GM12864 (cell line): ENCODE data around the gene MYCBP2.
"Not testable (repeated sequence)": the region's sequence is repeated elsewhere in the genome, so short reads cannot be mapped to it uniquely, and the experiment has no call there.

Experiments
- DNase-seq: peaks from one replicate; pipeline ENCODE4 v3.0.0-alpha.2; 2011; ENCODE audit warnings: low read depth
- H3K4me3 ChIP-seq: 2 replicates; pipeline ENCODE4 v1.5.1; 2011; ENCODE audit warnings: mild to moderate bottlenecking, low read depth, low read length, control low read depth
- TF ChIP-seq, protein P1 (sequence below): IDR thresholded peaks from 2 replicates; pipeline ENCODE4 v1.5.1; 2011; ENCODE audit warnings: low read depth, mild to moderate bottlenecking, moderate library complexity, low read length, control low read depth, inconsistent platforms; ENCODE audit errors: missing control alignments

Gene MYCBP2

DNA sequence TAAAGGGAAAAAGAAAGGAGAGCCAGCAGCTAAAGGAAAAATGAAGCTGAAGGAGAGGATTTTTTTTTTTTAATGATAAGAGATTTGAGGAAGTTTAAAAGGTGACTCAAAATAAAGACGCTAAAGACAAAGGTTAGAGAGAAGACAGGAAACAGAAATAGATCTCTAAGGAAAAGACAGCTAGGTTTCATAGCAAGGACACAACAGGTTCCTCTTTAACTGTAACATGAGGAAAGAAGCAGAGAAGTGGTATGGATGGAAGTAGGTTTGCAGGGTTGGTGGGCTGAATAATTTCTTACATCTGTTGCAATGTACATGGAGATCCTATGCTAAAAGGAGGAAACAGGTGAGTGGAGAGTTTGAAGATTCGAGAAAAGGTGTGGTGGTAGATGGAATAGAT is 107.5 kb downstream of the MYCBP2 start:
- TF ChIP-seq, protein P1, sequence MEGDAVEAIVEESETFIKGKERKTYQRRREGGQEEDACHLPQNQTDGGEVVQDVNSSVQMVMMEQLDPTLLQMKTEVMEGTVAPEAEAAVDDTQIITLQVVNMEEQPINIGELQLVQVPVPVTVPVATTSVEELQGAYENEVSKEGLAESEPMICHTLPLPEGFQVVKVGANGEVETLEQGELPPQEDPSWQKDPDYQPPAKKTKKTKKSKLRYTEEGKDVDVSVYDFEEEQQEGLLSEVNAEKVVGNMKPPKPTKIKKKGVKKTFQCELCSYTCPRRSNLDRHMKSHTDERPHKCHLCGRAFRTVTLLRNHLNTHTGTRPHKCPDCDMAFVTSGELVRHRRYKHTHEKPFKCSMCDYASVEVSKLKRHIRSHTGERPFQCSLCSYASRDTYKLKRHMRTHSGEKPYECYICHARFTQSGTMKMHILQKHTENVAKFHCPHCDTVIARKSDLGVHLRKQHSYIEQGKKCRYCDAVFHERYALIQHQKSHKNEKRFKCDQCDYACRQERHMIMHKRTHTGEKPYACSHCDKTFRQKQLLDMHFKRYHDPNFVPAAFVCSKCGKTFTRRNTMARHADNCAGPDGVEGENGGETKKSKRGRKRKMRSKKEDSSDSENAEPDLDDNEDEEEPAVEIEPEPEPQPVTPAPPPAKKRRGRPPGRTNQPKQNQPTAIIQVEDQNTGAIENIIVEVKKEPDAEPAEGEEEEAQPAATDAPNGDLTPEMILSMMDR = no peak

DNA sequence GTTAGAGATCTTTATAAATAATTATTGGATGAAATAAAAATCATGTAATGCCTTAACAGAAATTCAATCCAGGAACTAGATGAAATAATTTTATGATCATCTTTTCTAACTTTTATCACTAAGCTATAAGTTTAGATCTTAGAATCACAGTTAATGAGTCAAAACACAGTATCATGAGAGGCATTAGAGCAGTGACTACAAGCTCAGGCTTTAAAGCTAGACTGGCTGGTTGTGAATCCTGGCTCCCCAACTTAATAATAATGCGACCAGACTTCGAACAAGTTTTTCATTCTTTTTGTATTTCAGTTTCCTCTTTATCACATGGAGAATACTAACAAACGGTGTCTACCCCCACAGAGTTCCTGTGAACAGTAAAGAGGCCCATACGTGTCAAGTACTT is 108.6 kb downstream of the MYCBP2 start:
- no peak overlapping the region for H3K4me3 ChIP-seq
- TF ChIP-seq, protein P1 = no peak
- DNase-seq = no peak

More for the DNA sequence above, 107.5 kb downstream of the MYCBP2 start:
- no peak for DNase-seq
- no peak overlapping the region for H3K4me3 ChIP-seq

DNA sequence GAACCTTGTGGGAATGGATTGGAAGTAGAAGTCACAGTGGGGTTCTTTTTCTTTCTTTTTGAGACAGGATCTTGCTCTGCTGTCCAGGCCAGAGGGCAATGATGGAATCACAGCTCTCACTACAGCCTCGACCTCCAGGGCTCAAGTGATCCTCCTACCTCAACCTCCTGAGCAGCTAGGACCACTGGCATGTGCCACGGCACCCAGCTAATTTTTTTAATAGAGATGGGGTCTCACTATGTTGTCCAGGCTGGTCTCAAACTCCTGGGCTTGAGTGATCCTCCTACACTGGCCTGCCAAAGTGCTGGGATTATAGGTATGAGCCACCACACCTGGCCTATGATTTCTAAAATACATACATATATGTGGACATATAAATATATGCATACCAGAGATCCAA is 111.4 kb downstream of the MYCBP2 start:
- no peak for DNase-seq
- TF ChIP-seq, protein P1 = no peak
- no peak overlapping the region for H3K4me3 ChIP-seq

DNA sequence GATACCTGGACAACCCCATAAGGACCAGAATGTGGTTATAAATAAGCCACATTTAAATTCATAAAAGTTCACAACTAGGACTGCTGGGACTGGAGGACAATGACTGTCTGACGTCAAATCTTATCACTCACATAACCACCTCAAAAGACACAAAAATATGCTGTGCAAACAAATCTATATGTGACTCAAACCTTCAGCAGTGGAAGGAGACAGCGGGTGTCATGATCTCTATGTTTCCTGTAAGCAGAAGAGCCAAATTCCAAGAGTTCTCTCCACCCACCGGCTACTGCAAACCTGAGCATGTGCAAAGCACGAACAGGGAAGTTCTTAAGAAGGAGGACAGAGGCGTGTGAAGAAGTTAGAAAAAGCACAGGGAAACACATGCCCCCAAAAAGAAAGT is 113.2 kb downstream of the MYCBP2 start:
- H3K4me3 ChIP-seq = no peak overlapping the region
- TF ChIP-seq, protein P1 = no peak
- DNase-seq = no peak

DNA sequence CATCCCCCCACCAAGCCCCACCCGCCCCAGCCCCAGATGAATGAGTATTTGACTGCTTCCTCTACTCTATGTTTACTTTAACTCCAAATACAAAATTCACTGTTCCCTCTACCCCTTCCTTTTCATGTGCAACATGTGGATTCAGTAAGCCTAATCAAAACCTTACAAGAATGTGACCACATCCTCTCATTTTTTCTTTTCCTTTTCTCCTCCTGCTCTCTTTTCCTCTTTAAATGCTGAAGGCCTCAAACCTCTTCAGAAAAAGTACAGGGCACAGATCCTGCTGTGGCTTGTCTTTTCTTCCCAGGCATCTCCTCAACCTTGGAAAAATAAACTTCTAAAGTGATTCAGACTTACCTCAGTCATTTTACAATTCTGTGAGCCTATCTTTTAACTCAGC is 119.0 kb downstream of the MYCBP2 start:
- H3K4me3 ChIP-seq = no peak overlapping the region
- TF ChIP-seq, protein P1 = no peak
- DNase-seq = no peak

DNA sequence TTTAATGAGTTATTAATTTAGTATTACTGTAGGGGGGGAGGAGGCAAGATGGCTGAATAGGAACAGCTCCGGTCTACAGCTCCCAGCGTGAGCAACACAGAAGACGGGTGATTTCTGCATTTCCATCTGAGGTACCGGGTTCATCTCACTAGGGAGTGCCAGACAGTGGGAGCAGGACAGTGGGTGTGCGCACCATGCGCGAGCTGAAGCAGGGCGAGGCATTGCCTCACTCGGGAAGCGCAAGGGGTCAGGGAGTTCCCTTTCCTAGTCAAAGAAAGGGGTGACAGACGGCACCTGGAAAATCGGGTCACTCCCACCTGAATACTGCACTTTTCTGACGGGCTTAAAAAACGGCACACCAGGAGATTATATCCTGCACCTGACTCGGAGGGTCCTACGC is 127.9 kb downstream of the MYCBP2 start:
- H3K4me3 ChIP-seq, DNase-seq: not testable (repeated sequence)

DNA sequence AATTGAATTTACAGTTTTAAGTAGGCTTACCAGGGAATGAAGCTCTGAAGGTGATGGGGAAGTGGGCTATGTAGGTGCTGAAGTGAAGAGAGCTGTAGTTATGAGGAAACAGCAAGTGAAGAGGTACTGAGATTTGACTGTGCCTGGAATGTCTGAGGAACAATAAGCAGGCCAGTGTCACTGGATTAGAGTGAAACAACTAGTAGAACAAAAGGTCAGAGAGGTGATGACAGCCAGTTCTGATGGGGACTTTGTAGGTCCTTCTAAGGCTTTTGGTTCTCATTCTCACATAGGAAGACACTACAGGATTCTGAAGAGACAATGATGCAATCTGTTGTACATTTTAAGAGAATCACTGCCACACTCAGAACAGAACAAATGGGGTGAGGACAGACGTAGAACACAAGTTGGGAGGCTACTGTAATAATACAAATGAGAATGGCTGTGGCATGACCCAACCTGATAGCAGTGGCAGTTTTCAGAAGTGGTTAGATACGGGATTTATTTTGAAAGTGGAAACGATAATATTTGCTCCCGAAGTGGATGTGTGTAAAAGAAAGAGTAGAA is 130.8 kb downstream of the MYCBP2 start:
- no peak overlapping the region for H3K4me3 ChIP-seq
- DNase-seq = no peak
- TF ChIP-seq, protein P1 = no peak
